ENCODE results near the gene TBC1D10A. TPM values are rescaled to one million over a fixed set of nuclear protein-coding genes. Genes with fewer than 3 reads are reported as not detected.

The TBC1D10A gene
- total RNA-seq, 4 donors from 2014 or later, result 27.9 to 72.2 (median 45.7) TPM

DNA sequence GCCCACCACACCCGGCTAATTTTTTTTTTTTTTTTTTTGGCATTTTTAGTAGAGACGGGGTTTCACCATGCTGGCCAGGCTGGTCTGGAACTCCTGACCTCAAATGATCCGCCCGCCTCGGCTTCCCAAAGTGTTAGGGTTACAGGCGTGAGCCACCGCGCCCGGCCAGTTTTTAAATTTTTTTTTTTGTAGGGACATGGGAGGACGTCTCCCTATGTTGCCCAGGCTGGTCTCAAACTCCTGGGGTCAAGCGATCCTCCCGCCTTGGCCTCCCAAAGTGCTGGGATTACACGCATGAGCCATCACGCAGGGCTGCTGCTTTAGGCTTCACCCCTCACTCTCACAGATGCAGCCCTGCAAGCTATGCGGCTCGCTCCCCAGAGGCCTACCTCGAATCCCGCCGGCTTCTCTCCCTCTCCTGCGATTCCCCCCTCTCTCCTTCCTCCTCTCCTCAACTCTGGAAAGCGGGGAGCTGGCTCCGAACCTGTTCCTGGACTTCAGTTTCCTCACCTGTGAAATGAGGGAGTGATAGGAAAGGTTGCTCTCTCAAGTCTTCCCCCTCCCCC is 31.0 kb upstream of the TBC1D10A start:
- no peak for TF ChIP-seq POLR2AphosphoS5 (IDR thresholded peaks at IDR 0.05)
- TF ChIP-seq, protein P1, sequence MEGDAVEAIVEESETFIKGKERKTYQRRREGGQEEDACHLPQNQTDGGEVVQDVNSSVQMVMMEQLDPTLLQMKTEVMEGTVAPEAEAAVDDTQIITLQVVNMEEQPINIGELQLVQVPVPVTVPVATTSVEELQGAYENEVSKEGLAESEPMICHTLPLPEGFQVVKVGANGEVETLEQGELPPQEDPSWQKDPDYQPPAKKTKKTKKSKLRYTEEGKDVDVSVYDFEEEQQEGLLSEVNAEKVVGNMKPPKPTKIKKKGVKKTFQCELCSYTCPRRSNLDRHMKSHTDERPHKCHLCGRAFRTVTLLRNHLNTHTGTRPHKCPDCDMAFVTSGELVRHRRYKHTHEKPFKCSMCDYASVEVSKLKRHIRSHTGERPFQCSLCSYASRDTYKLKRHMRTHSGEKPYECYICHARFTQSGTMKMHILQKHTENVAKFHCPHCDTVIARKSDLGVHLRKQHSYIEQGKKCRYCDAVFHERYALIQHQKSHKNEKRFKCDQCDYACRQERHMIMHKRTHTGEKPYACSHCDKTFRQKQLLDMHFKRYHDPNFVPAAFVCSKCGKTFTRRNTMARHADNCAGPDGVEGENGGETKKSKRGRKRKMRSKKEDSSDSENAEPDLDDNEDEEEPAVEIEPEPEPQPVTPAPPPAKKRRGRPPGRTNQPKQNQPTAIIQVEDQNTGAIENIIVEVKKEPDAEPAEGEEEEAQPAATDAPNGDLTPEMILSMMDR (IDR thresholded peaks at IDR 0.05), result no peak
- TF ChIP-seq EP300 (IDR thresholded peaks at IDR 0.05; ENCODE audit: low read depth), result no peak
- no peak for TF ChIP-seq POLR2A (IDR thresholded peaks at IDR 0.05)
- WGBS, 2 donors (ENCODE audit: low coverage in 1 of 2), result 0 to 74% methylated on average over 1 to 22 of the region's 22 CpGs
- in situ Hi-C loops (cut with MboI; ENCODE audit: low pct_ligation_motif_present in 1 of 4, low pct_unique_long_range_greater_than_20kb in 1 of 4, low sequenced_read_pairs in 3 of 4), result loop anchor here in 1 of 4 donors (25.0 kb wide), 1 partner anchor 245 kb away; no protein-coding TSS in a partner anchor
- Histone ChIP-seq H3K9me3 (no peaks in the 10 kb centered on the region), H3K27me3 (no peaks in the 10 kb centered on the region), H3K36me3 (peaks cover 0 to 4% (median 1%) of the 10 kb centered on the region in 4 donors), H3K4me1 (peaks cover 15 to 34% (median 25%) of the 10 kb centered on the region in 4 donors), H3K27ac (no peak overlapping the region), H3K4me3 (peak overlapping the region in 1 of 4 donors; percentile 84)
- intact Hi-C loops (cut with DNase I; ENCODE audit: low total_unique reads), result loop anchor here (2.0 to 10.0 kb wide), 2 partner anchors 69 to 93 kb away; partner anchors contain the start of genes CASTOR1 and OSM
- no peak for DNase-seq

DNA sequence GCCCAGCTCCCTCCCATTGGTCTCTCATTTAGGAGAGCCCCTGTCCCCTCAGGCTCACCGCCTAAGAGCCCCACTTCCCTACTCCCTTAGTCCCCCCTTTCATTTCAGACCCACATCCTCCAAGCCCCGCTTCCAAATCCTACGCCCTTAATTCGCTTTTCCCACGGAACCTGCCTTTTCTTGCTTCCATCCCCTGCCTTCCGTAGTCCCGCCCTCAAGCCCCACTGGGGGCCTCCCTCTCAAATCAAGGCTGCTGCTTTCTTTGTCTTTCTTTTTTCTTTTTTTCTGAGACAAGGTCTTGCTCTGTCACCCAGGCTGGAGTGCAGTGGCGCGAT is 30.5 kb upstream of the TBC1D10A start:
- in situ Hi-C loops (cut with MboI; ENCODE audit: low pct_ligation_motif_present in 1 of 4, low pct_unique_long_range_greater_than_20kb in 1 of 4, low sequenced_read_pairs in 3 of 4), result loop anchor here in 1 of 4 donors (25.0 kb wide), 1 partner anchor 245 kb away; no protein-coding TSS in a partner anchor
- DNase-seq, result no peak
- no peaks in the 10 kb centered on the region for H3K27me3 ChIP-seq
- H3K4me1 ChIP-seq, result peaks cover 15 to 34% (median 25%) of the 10 kb centered on the region in 4 donors
- peak overlapping the region; percentile 55 to 84 (median 70) for H3K4me3 ChIP-seq
- TF ChIP-seq EP300 (IDR thresholded peaks at IDR 0.05; ENCODE audit: low read depth) (no peak), POLR2A (IDR thresholded peaks at IDR 0.05) (no peak), POLR2AphosphoS5 (IDR thresholded peaks at IDR 0.05) (no peak)
- TF ChIP-seq, protein P1 (IDR thresholded peaks at IDR 0.05), result no peak
- no peaks in the 10 kb centered on the region for H3K9me3 ChIP-seq
- WGBS, 2 donors (ENCODE audit: low coverage in 1 of 2), result 3 to 4% methylated on average over 9 of the region's 9 CpGs
- peaks cover 0 to 9% (median 4%) of the 10 kb centered on the region in 4 donors for H3K36me3 ChIP-seq
- intact Hi-C loops (cut with DNase I; ENCODE audit: low total_unique reads), result loop anchor here (2.0 to 10.0 kb wide), 2 partner anchors 68 to 92 kb away; partner anchors contain the start of genes CASTOR1 and OSM
- peak overlapping the region; percentile 94 to 96 (median 95) for H3K27ac ChIP-seq

DNA sequence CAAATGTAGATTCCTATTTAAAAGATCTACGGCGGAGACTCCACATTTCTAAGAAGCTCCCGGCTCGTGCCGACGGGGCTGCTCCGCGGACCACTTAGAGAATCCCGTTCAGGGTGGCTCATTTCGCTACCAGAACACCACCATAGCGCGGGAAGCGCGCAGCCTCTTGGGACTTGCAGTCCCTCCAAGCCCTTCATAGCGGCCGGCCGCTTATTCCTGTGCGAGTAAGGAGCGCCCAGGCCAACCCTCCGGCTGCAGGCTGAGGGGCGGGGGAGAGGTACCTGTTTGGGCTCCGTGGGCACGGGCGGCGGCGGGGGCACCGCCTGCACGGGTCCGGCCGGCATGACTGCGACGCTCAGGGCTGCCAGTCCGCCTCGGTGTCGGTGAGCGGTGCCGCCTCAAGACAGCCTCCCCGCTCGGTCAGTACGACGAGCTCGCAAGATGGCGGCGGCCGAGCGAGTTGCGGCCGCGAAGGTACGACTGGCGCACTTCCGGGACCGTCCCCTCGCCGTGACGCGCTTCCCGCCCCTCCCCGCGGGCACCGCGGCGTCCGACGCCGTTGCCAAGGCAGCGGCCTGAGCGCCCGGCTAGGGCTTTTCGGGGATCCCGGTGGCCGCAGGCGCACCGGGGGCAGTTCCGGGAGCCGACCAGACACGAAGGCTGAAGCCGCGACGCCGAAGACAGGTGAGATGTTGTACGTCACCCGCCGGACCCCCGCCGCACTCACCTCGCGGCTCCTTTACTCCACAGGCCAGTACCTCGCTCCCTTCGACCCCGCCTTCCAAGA is 29.9 kb upstream of the TBC1D10A start, which contains the start of the genes CCDC157 and SF3A1:
Gene CCDC157 (plus strand): TSS at position 559 of the 787 bp plus-strand sequence. CDS start 8,994 bp downstream, outside the sequence.
Gene SF3A1 (minus strand): TSS at position 446 of the 787 bp plus-strand sequence. CDS start 102 bp downstream, at position 344.
- Histone ChIP-seq H3K4me1 (peaks cover 15 to 34% (median 25%) of the 10 kb centered on the region in 4 donors), H3K36me3 (peaks cover 0 to 15% (median 7%) of the 10 kb centered on the region in 4 donors), H3K4me3 (peak within 1 kb of the TSS; percentile 55 to 84 (median 70)), H3K27ac (peak within 1 kb of the TSS; percentile 94 to 96 (median 95)), H3K27me3 (no peaks in the 10 kb centered on the region), H3K9me3 (no peaks in the 10 kb centered on the region)
- in situ Hi-C loops (cut with MboI; ENCODE audit: low pct_ligation_motif_present in 1 of 4, low pct_unique_long_range_greater_than_20kb in 1 of 4, low sequenced_read_pairs in 3 of 4) (loop anchor here in 1 of 4 donors (25.0 kb wide), 1 partner anchor 244 kb away; no protein-coding TSS in a partner anchor), intact Hi-C loops (cut with DNase I; ENCODE audit: low total_unique reads) (loop anchor here (2.0 to 10.0 kb wide), 2 partner anchors 68 to 92 kb away; partner anchors contain the start of genes CASTOR1 and OSM)
- WGBS, 2 donors (ENCODE audit: low coverage in 1 of 2), result 1% methylated on average over 57 of the region's 91 CpGs; no CpG with 5 or more reads in 1 of the 2 donors
- DNase-seq, result peak; percentile 90
- TF ChIP-seq POLR2A (IDR thresholded peaks at IDR 0.05) (peak; percentile 88), POLR2AphosphoS5 (IDR thresholded peaks at IDR 0.05) (peak; percentile 81 to 96 (median 95)), EP300 (IDR thresholded peaks at IDR 0.05; ENCODE audit: low read depth) (no peak)
- TF ChIP-seq, protein P1 (IDR thresholded peaks at IDR 0.05), result peak in 1 of 5 experiments; percentile 27
